ENCODE data around the gene EPYC.

EPYC gene, protein sequence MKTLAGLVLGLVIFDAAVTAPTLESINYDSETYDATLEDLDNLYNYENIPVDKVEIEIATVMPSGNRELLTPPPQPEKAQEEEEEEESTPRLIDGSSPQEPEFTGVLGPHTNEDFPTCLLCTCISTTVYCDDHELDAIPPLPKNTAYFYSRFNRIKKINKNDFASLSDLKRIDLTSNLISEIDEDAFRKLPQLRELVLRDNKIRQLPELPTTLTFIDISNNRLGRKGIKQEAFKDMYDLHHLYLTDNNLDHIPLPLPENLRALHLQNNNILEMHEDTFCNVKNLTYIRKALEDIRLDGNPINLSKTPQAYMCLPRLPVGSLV

GRCh38 chr12:91004872-91005271 lies at the start of gene EPYC:
TSS of gene EPYC (minus strand) at chr12:91004972. CDS start at chr12:91002565, 2,407 bp downstream.
- DNase-seq (ENCODE audit: low spot score), result no peak

DNA sequence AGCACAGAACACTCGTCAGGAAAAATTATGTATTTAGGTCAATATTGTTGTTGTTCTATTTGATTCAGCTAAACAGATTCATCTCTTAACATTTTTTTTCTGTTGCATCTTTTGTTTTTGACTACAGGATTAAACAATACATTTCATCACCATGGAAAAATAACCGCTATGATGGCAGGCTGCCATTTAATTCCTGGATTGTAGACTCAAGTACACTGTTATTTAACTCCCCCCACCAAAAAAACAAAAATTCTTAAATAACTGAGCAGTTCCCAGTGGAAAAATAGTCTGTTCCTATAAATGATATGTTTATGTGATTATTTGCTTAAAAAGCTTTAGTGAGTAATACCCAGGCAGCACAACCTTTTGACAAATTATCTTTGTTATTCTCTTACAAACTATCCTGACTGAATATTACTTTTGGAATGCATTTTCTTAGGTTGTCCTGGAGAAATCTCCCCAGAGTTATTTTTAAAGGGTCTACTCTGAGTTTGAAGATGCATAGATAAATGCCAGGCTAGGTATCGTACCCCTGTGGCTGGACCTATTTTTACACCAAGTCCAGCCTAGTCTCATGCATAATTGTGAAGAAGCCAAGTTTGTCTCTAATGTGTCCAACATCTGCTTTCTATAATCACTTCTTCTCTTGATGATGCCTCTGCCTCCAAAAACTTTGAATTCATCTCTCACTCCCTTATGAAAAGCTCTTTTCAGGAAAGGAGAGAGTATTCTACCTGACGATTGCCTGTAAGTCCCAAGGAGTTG lies 49.4 kb upstream of the EPYC start:
- no peak for DNase-seq (ENCODE audit: low spot score)

- no peak for DNase-seq (ENCODE audit: low spot score)
Measured at GRCh38 chr12:91052026-91052425, 47.3 kb upstream of the EPYC start.

DNA sequence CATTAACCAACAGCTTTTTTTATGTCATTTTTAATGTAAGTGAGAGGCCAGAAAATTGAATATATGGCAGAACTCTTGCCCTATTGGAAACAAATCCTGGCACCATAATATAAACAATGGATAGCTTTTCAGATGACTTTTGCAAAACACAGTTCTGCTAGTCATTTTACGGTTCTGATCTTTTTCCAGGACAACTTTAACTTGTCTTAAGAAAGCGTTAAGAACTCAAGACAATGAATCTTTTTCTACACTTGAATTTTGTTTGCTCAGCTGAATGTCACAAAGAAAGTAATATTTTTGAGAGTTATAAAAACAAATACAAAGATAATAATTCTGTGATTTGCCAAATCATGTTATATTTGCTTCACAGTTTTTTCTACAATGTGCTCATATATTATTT lies 39.8 kb upstream of the EPYC start:
- DNase-seq (ENCODE audit: low spot score), result no peak

DNA sequence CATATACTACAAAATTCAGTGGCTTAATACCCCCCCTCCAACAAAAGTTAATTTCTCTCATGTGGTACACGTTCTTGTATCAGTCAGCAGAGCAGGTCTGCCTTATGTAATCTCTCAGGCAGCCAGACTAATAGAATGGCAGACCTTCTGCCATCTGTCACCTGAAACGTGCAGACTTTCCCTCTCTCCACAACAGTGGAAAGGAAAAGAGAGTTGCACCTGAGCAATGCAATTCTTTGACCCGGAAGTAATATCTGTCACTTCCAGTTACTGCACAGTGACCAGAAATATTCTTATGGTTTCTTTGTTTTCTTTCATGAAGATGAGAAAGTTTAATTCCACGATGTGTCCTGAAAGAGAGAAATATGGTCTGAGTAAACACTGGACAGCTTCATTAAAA lies 38.6 kb upstream of the EPYC start:
- DNase-seq (ENCODE audit: low spot score), result no peak

- no peak for DNase-seq (ENCODE audit: low spot score)
Measured at GRCh38 chr12:91040096-91040755, 35.5 kb upstream of the EPYC start.

GRCh38 chr12:91037276-91037675 lies 32.5 kb upstream of the EPYC start:
- DNase-seq (ENCODE audit: low spot score), result no peak

DNA sequence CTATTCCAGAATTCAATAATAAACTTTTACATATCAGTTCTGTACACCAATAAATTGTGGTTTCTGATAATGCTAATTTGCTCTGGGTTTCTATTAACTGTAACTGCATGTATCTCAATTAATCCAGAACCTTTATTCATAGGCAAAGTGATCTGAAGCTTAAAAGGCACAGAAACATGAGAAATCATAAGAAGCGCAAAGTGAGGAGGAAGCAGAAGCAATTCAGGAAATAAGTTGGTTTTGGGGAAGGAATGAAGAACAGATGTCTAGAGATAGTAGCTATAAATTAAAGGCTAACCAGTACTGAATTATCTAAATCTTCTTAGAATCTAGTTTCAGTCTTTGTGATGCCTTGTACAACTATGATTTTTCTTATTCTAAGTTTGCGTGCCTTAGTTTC lies 28.5 kb upstream of the EPYC start:
- DNase-seq (ENCODE audit: low spot score), result no peak

DNA sequence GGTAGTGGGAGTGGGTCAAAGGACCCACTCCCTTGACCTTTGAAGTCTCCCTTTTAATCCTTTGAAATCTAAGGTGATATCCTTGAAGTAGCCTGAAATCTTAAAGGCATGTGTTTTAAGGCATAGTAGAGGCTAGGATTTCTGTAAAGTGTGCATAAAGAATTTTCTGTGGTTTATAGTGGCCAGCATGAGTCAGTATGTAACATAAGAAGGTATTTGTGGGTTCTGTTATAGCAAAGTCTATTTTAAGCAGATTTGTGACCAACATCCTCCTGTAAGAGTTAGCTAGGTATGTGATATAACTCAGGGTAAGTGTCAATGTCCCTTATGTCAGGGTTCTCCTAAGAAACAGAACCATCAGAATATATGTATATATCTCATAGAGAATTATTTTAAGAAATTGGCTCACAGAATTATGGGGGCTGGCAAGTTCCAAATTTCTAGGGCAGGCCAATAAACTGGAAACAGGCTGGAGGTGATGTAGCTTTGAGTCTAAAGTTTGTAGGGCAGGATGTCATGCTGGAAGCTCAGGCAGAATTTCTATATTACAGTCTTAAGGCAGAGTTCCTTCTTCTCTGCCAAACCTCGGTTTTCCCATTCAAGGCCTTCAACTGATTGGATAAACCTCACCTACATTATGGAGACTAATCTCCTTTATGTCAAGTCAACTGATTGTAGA lies 18.7 kb upstream of the EPYC start:
- no peak for DNase-seq (ENCODE audit: low spot score)

- no peak for DNase-seq (ENCODE audit: low spot score)
Measured at GRCh38 chr12:91021076-91021475, 16.3 kb upstream of the EPYC start.

DNA sequence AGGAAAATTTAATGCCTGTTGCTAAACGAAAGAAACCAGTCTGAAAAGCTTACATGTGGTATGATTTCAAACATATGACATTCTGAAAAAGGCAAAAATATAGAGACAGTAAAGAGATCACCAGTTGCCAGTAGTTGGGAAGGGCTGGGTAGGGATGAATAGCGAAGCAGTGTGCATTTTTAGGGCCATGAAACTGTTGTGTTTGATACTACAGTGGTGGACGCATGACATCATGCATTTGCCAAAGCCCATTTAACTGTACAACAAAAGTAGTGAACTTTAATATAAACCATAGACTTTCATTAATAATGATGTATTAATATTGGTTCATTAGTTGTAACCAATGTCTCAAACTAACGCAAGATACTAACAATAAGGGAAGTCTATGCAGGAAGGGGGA lies 14.7 kb upstream of the EPYC start:
- DNase-seq (ENCODE audit: low spot score), result no peak

- DNase-seq (ENCODE audit: low spot score), result no peak
Measured at GRCh38 chr12:91017511-91018263, 12.9 kb upstream of the EPYC start.

GRCh38 chr12:91017043-91017442 lies 12.3 kb upstream of the EPYC start:
- no peak for DNase-seq (ENCODE audit: low spot score)

- no peak for DNase-seq (ENCODE audit: low spot score)
Measured at GRCh38 chr12:91009319-91009950, 4.7 kb upstream of the EPYC start.

- DNase-seq (ENCODE audit: low spot score), result no peak
Measured at GRCh38 chr12:91007531-91008290, 2.9 kb upstream of the EPYC start.

DNA sequence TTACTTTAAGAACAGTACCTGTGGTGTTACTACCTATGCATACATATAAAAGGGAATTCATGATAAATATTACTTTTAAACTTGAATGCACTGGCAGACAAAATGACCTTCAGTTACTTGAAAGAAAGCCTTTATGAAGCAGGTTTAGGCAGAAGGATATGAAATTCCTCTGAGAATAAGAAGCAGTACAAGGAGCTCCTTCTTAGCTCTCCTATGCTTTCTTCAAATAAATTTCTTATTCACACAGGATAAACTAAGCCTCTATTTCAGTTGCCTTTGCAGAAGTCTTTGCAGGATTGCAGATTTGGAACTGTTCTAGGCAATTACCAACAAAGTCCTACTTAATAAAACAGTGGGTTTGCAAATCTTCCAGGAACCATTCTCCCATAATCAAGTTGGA lies 1.0 kb downstream of the EPYC start:
- no peak for DNase-seq (ENCODE audit: low spot score)

DNA sequence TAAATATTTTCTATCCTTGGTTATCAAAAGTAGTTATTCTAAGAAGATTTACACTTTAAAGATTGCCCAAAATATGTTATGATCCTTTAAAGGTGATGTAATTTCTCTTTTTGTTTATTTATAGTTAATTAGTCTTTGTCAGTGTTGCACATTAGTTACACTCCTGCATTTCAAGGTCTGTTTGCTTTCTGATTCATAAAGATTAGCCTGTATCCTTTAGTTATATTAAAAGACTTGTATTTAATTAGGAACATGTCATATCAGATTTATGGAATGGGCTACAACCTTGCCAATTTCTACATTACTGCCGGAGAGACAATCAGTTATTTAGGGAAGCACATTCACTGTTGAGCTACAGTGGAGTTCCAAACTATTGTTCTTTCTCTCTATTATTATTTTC lies 3.5 kb downstream of the EPYC start:
- no peak for DNase-seq (ENCODE audit: low spot score)

GRCh38 chr12:90999966-91000365 lies 4.8 kb downstream of the EPYC start:
- no peak for DNase-seq (ENCODE audit: low spot score)

DNA sequence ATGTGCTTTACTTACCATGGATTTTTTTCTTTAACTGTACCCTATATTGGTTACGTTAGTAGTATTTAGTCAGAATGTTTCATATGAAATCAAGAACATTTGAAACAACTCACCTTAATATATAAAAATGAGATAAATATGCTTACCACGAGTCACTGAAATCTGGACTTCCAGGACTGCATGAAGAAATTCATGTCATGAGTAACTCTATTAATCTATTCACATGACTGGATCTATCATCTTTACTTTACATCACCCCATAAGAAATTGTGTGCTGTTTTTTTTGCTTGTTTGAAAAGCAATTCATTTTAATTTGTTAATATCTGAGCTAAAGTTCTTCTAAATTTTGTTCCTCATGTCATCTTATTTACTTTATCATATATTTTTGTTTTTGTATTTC lies 5.2 kb downstream of the EPYC start:
- DNase-seq (ENCODE audit: low spot score), result no peak

DNA sequence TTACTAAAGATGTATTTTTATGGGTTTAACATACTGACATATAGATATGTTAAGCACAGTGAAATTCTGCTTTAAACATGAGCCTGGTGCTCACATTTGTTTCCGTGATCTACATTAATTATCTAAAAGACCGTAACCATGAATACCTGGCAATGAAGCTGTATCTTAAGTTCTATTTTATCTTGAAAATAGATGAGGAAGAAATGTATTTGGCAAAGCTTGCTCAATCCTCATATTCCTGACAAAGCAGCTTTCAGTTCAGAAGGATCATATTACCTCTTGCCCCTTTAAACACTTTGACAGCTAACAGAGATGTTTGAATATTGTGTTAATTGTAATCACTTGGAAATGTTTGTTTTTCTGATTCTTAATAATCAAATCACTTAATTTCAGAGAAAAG lies 9.8 kb downstream of the EPYC start:
- no peak for DNase-seq (ENCODE audit: low spot score)
